Measurements from ENCODE around the gene RAD51B.

GRCh38 chr14:68756000-68756481 lies 936.5 kb downstream of the RAD51B start:
- no peak for TF ChIP-seq YY1 (IDR thresholded peaks at IDR 0.05; ENCODE audit: insufficient read depth, insufficient read length)
- TF ChIP-seq ZNF274 (IDR thresholded peaks at IDR 0.05; ENCODE audit: low read depth, low read length): no peak
- TF ChIP-seq SUZ12 (IDR thresholded peaks at IDR 0.05; ENCODE audit: extremely low read depth, insufficient read depth, insufficient read length): no peak
